ENCODE measurements around the gene PLB1.

Gene PLB1

GRCh38 chr2:28627722-28628480 lies 132.0 kb downstream of the PLB1 start:
- no peak for DNase-seq (ENCODE audit: low read depth)

- DNase-seq (ENCODE audit: low read depth), result no peak
Measured at GRCh38 chr2:28628506-28628905, 132.6 kb downstream of the PLB1 start.

GRCh38 chr2:28628987-28629386 lies 133.1 kb downstream of the PLB1 start:
- no peak for DNase-seq (ENCODE audit: low read depth)

GRCh38 chr2:28629910-28630309 lies 134.1 kb downstream of the PLB1 start:
- no peak for DNase-seq (ENCODE audit: low read depth)

GRCh38 chr2:28630341-28630740 lies 134.5 kb downstream of the PLB1 start:
- DNase-seq (ENCODE audit: low read depth), result no peak

- DNase-seq (ENCODE audit: low read depth), result no peak
Measured at GRCh38 chr2:28631514-28632206, 135.8 kb downstream of the PLB1 start.

- no peak for DNase-seq (ENCODE audit: low read depth)
Measured at GRCh38 chr2:28632791-28633190, 136.9 kb downstream of the PLB1 start.

GRCh38 chr2:28633204-28633603 lies 137.3 kb downstream of the PLB1 start:
- no peak for DNase-seq (ENCODE audit: low read depth)

- no peak for DNase-seq (ENCODE audit: low read depth)
Measured at GRCh38 chr2:28633746-28634145, 137.9 kb downstream of the PLB1 start.

- no peak for DNase-seq (ENCODE audit: low read depth)
Measured at GRCh38 chr2:28635191-28635611, 139.3 kb downstream of the PLB1 start.

GRCh38 chr2:28636491-28636890 lies 140.6 kb downstream of the PLB1 start:
- DNase-seq (ENCODE audit: low read depth), result no peak

GRCh38 chr2:28637066-28638047 lies 141.5 kb downstream of the PLB1 start:
- DNase-seq (ENCODE audit: low read depth), result no peak

GRCh38 chr2:28638102-28638501 lies 142.2 kb downstream of the PLB1 start:
- DNase-seq (ENCODE audit: low read depth), result no peak

GRCh38 chr2:28639092-28639691 lies 143.3 kb downstream of the PLB1 start:
- DNase-seq (ENCODE audit: low read depth), result no peak

GRCh38 chr2:28639836-28640235 lies 144.0 kb downstream of the PLB1 start:
- DNase-seq (ENCODE audit: low read depth), result no peak

- no peak for DNase-seq (ENCODE audit: low read depth)
Measured at GRCh38 chr2:28640260-28640907, 144.5 kb downstream of the PLB1 start.

- DNase-seq (ENCODE audit: low read depth), result no peak
Measured at GRCh38 chr2:28640908-28641300, 145.0 kb downstream of the PLB1 start.

- no peak for DNase-seq (ENCODE audit: low read depth)
Measured at GRCh38 chr2:28642796-28643195, 146.9 kb downstream of the PLB1 start.

GRCh38 chr2:28643327-28643726 lies 147.5 kb downstream of the PLB1 start:
- no peak for DNase-seq (ENCODE audit: low read depth)

- DNase-seq (ENCODE audit: low read depth), result no peak
Measured at GRCh38 chr2:28643911-28644334, 148.1 kb downstream of the PLB1 start.

GRCh38 chr2:28644760-28645159 lies 148.9 kb downstream of the PLB1 start:
- no peak for DNase-seq (ENCODE audit: low read depth)
